HEK293 (cell line): ENCODE data around the gene DPP9.

Experiments
- CTCF ChIA-PET: fragments of 350-600 bp; formaldehyde crosslinking; extraction: SDS; loops from one replicate; lab custom pipeline; 2021; ENCODE audit warnings: antibody characterized with exemption; lab: Yijun Ruan, JAX
- POLR2A ChIA-PET: fragments of 300-600 bp; formaldehyde crosslinking; extraction: SDS; loops from one replicate; lab custom pipeline; 2020; ENCODE audit warnings: antibody characterized with exemption, inconsistent platforms; lab: Yijun Ruan, JAX
- H3K27ac ChIP-seq: fragments of 200-500 bp; sonication (Bioruptor generic); 2 replicates; pipeline ENCODE4 v1.5.1; 2014; ENCODE audit warnings: low read depth, low read length, control low read depth, inconsistent platforms; ENCODE audit errors: extremely low read depth
- H3K36me3 ChIP-seq, 2 experiments: fragments of 200-500 bp in 1 of 2; sonication (Bioruptor generic) in 1 of 2; 1 replicate in 1 of 2; 2 replicates in 1 of 2; pipeline ENCODE4 v1.5.1; 2014 to 2017; ENCODE audit warnings: inconsistent platforms in 2 of 2, low read length in 2 of 2; ENCODE audit not compliant: control insufficient read depth in 2 of 2, insufficient read depth in 1 of 2
- H3K4me1 ChIP-seq: fragments of 200-500 bp; sonication (Bioruptor generic); 2 replicates; pipeline ENCODE4 v1.5.1; 2014; ENCODE audit warnings: mild to moderate bottlenecking, low read length, inconsistent platforms; ENCODE audit not compliant: control insufficient read depth, insufficient read depth
- H3K4me3 ChIP-seq: 2 replicates; pipeline ENCODE4 v1.5.1; 2011; ENCODE audit warnings: low read depth, mild to moderate bottlenecking, control low read depth, low read length, moderate library complexity
- H3K9me3 ChIP-seq: fragments of 200-500 bp; sonication (Bioruptor generic); 2 replicates; pipeline ENCODE4 v1.5.1; 2014; ENCODE audit warnings: low read depth, low read length, inconsistent platforms; ENCODE audit not compliant: control insufficient read depth, insufficient read depth
- KLF9 ChIP-seq: fragments of 450-650 bp; formaldehyde crosslinking; IDR thresholded peaks from 2 replicates; pipeline ENCODE4 v1.5.1; 2016; ENCODE audit warnings: missing biosample characterization, missing genetic modification characterization, low read depth
- PRDM1 ChIP-seq: fragments of 450-650 bp; formaldehyde crosslinking; IDR thresholded peaks from 2 replicates; pipeline ENCODE4; 2016; ENCODE audit warnings: missing biosample characterization, missing genetic modification characterization
- ZFP69B ChIP-seq: fragments of 450-650 bp; formaldehyde crosslinking; IDR thresholded peaks from 2 replicates; pipeline ENCODE4 v1.5.1; 2016; ENCODE audit warnings: missing biosample characterization, missing genetic modification characterization
- ZIC2 ChIP-seq: fragments of 450-650 bp; formaldehyde crosslinking; IDR thresholded peaks from 2 replicates; pipeline ENCODE4 v1.5.1; 2016; ENCODE audit warnings: missing biosample characterization, missing genetic modification characterization
- ZNF175 ChIP-seq: fragments of 450-650 bp; formaldehyde crosslinking; IDR thresholded peaks from 2 replicates; pipeline ENCODE4 v1.5.1; 2016; ENCODE audit warnings: missing biosample characterization, missing genetic modification characterization
- ZNF292 ChIP-seq: fragments of 450-650 bp; formaldehyde crosslinking; IDR thresholded peaks from 2 replicates; pipeline ENCODE4 v1.5.1; 2016; ENCODE audit warnings: low read depth, missing biosample characterization, missing genetic modification characterization, borderline replicate concordance
- ZNF366 ChIP-seq: fragments of 450-650 bp; formaldehyde crosslinking; conservative IDR thresholded peaks from 2 replicates; pipeline ENCODE4 v1.5.1; 2016; ENCODE audit warnings: missing biosample characterization, missing genetic modification characterization
- ZNF596 ChIP-seq: fragments of 450-650 bp; IDR thresholded peaks from 2 replicates; pipeline ENCODE4 v1.5.0; 2018; ENCODE audit warnings: missing biosample characterization, mild to moderate bottlenecking, missing genetic modification characterization, moderate library complexity
- TF ChIP-seq, protein P1 (sequence below): fragments of 450-650 bp; formaldehyde crosslinking; IDR thresholded peaks from 2 replicates; pipeline ENCODE4 v1.5.1; 2016; ENCODE audit warnings: missing biosample characterization, missing genetic modification characterization
- TF ChIP-seq, protein P2 (sequence below): fragments of 450-650 bp; formaldehyde crosslinking; IDR thresholded peaks from 2 replicates; pipeline ENCODE4 v1.5.1; 2016; ENCODE audit warnings: missing biosample characterization, missing genetic modification characterization
- TF ChIP-seq, protein P3 (sequence below): fragments of 450-650 bp; formaldehyde crosslinking; IDR thresholded peaks from 2 replicates; pipeline ENCODE4 v1.5.1; 2016; ENCODE audit warnings: missing biosample characterization, missing genetic modification characterization
- TF ChIP-seq, protein P4 (sequence below): fragments of 450-650 bp; formaldehyde crosslinking; IDR thresholded peaks from 2 replicates; pipeline ENCODE4 v1.5.1; 2016; ENCODE audit warnings: missing biosample characterization, missing genetic modification characterization, borderline replicate concordance

DPP9 gene

DNA sequence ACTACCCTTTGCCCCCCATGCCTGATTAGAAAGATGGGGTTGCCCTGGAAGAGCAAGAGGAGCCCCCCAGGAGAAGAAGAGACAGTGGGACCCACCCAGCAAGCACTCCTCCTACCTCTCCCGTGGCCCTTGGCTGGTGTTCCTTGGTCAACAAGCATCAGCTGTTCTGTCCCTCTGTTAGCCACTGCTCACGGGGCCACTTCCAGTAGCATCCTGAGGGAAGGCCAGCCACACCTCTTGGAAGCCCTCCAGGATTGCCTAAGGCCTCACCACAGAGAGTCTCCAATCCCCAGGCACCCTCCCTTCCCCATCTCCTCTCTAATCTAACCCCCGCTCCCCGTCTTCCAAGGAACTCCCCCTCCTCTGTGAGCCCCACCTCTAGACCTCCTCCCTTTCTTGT is 15.1 kb upstream of the DPP9 start:
- Histone ChIP-seq H3K9me3 (no peaks in the 10 kb centered on the region), H3K27ac (no peak overlapping the region), H3K4me1 (no peaks in the 10 kb centered on the region), H3K36me3 (no peaks in the 10 kb centered on the region), H3K4me3 (no peak overlapping the region)
- TF ChIP-seq KLF9 (tag by site-specific recombination), result no peak
- TF ChIP-seq, protein P1, sequence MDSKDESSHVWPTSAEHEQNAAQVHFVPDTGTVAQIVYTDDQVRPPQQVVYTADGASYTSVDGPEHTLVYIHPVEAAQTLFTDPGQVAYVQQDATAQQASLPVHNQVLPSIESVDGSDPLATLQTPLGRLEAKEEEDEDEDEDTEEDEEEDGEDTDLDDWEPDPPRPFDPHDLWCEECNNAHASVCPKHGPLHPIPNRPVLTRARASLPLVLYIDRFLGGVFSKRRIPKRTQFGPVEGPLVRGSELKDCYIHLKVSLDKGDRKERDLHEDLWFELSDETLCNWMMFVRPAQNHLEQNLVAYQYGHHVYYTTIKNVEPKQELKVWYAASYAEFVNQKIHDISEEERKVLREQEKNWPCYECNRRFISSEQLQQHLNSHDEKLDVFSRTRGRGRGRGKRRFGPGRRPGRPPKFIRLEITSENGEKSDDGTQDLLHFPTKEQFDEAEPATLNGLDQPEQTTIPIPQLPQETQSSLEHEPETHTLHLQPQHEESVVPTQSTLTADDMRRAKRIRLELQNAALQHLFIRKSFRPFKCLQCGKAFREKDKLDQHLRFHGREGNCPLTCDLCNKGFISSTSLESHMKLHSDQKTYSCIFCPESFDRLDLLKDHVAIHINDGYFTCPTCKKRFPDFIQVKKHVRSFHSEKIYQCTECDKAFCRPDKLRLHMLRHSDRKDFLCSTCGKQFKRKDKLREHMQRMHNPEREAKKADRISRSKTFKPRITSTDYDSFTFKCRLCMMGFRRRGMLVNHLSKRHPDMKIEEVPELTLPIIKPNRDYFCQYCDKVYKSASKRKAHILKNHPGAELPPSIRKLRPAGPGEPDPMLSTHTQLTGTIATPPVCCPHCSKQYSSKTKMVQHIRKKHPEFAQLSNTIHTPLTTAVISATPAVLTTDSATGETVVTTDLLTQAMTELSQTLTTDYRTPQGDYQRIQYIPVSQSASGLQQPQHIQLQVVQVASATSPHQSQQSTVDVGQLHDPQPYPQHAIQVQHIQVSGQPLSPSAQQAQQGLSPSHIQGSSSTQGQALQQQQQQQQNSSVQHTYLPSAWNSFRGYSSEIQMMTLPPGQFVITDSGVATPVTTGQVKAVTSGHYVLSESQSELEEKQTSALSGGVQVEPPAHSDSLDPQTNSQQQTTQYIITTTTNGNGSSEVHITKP (tag by site-specific recombination), result 0 out of 2 replicates have a peak, but pooled peaks have one; percentile 22
- TF ChIP-seq, protein P2, sequence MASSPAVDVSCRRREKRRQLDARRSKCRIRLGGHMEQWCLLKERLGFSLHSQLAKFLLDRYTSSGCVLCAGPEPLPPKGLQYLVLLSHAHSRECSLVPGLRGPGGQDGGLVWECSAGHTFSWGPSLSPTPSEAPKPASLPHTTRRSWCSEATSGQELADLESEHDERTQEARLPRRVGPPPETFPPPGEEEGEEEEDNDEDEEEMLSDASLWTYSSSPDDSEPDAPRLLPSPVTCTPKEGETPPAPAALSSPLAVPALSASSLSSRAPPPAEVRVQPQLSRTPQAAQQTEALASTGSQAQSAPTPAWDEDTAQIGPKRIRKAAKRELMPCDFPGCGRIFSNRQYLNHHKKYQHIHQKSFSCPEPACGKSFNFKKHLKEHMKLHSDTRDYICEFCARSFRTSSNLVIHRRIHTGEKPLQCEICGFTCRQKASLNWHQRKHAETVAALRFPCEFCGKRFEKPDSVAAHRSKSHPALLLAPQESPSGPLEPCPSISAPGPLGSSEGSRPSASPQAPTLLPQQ (tag by site-specific recombination), result 0 out of 2 replicates have a peak, but pooled peaks have one; percentile 46
- CTCF ChIA-PET, result interaction anchor here (1.2 to 4.5 kb wide), 2 partner anchors 52 to 66 kb away, joined by 3 to 27 read pairs; partner anchors contain the start of gene FEM1A
- POLR2A ChIA-PET, result interaction anchor here (0.7 kb wide), 1 partner anchor 463 kb away, joined by 3 read pairs; no protein-coding TSS in a partner anchor

DNA sequence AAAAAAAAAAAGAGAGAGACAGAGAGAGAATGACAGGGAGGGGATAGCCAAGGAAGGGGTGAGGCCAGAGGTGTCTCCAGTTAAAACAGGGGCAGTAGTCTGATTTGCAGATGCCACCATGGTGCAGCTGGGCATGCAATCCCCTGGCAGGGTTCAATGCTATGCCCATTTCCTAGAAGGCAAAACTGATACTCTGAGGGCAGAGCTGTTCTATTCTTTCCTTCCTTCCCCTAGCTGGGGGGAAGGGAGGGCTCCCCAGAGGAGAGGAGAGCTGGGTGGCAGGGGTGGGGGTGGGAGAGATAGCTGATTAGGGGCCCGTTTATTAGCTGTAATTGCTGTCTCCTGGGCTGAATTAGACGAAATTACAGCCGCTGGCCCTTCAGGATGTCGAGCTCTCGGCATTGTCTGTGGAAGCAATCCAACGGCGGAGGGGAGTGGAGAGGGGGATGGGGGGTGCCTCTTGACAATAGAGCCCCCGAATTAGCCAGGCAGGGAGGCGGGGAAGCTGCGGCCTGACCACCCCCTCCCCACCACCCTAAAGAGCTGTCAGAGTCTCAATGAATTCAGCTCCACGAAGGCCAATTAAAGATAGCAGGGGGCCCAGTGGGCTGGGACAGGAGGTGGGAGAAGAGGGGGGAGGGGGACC is 14.4 kb upstream of the DPP9 start:
- no peak overlapping the region for H3K4me3 ChIP-seq
- ChIA-PET POLR2A (interaction anchor here (0.6 to 1.4 kb wide), 2 partner anchors 13 to 53 kb away, joined by 4 to 8 read pairs; no protein-coding TSS in a partner anchor), CTCF (interaction anchor here (0.7 to 4.5 kb wide), 5 partner anchors 31 to 177 kb away, joined by 3 to 27 read pairs (median 5); partner anchors contain the start of gene FEM1A)
- H3K4me1 ChIP-seq, result no peaks in the 10 kb centered on the region
- no peaks in the 10 kb centered on the region for H3K9me3 ChIP-seq
- TF ChIP-seq KLF9 (tag by site-specific recombination) (no peak), ZIC2 (tag by site-specific recombination) (peak; percentile 40; the same call in 1 of the 2 replicates)
- H3K36me3 ChIP-seq, result no peaks in the 10 kb centered on the region
- H3K27ac ChIP-seq, result no peak overlapping the region

DNA sequence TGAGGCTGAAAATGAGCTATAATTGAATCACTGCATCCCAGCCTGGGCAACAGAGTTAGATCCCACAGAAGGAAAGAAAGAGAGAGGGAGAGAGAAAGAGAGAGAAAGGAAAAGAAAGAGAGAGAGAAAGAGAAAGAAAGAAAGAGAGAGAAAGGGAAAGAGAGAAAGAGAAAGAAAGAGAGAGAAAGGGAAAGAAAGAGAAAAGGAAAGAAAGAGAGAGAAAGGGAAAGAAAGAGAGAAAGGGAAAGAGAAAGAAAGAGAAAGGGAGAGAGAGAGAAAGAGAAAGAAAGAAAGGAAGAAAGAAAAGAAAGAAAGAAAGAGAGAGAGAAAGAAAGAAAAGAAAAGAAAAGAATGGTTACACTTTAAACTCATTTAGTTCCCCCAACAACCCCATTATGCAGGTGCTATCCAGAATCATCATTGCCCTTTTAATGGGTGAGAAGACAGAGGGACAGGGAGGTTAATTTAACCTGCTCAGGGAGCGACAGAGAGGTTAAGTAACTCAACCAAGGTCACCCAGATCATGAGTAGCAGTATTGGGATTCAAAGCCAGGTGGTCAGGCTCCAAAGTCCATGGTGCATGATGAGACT is 10.2 kb upstream of the DPP9 start:
- ChIA-PET CTCF (interaction anchor here (0.6 to 6.9 kb wide), 5 partner anchors 34 to 237 kb away, joined by 3 to 154 read pairs (median 5); partner anchors contain the start of gene FEM1A), POLR2A (interaction anchor here (0.6 kb wide), 1 partner anchor 32 kb away, joined by 3 read pairs; no protein-coding TSS in a partner anchor)
- Histone ChIP-seq H3K4me1 (no peaks in the 10 kb centered on the region), H3K36me3 (no peaks in the 10 kb centered on the region), H3K4me3 (no peak overlapping the region), H3K27ac (no peak overlapping the region), H3K9me3 (no peaks in the 10 kb centered on the region)
- TF ChIP-seq PRDM1 (tag by site-specific recombination) (peak; percentile 100), ZNF292 (tag by site-specific recombination) (no peak), ZNF366 (tag by site-specific recombination) (peak; percentile 97), ZFP69B (peak; percentile 75), ZNF596 (tag by site-specific recombination) (peak; percentile 78), ZNF175 (tag by site-specific recombination) (no peak)
- TF ChIP-seq, protein P3, sequence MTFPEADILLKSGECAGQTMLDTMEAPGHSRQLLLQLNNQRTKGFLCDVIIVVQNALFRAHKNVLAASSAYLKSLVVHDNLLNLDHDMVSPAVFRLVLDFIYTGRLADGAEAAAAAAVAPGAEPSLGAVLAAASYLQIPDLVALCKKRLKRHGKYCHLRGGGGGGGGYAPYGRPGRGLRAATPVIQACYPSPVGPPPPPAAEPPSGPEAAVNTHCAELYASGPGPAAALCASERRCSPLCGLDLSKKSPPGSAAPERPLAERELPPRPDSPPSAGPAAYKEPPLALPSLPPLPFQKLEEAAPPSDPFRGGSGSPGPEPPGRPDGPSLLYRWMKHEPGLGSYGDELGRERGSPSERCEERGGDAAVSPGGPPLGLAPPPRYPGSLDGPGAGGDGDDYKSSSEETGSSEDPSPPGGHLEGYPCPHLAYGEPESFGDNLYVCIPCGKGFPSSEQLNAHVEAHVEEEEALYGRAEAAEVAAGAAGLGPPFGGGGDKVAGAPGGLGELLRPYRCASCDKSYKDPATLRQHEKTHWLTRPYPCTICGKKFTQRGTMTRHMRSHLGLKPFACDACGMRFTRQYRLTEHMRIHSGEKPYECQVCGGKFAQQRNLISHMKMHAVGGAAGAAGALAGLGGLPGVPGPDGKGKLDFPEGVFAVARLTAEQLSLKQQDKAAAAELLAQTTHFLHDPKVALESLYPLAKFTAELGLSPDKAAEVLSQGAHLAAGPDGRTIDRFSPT (tag by site-specific recombination), result no peak
- TF ChIP-seq, protein P4, sequence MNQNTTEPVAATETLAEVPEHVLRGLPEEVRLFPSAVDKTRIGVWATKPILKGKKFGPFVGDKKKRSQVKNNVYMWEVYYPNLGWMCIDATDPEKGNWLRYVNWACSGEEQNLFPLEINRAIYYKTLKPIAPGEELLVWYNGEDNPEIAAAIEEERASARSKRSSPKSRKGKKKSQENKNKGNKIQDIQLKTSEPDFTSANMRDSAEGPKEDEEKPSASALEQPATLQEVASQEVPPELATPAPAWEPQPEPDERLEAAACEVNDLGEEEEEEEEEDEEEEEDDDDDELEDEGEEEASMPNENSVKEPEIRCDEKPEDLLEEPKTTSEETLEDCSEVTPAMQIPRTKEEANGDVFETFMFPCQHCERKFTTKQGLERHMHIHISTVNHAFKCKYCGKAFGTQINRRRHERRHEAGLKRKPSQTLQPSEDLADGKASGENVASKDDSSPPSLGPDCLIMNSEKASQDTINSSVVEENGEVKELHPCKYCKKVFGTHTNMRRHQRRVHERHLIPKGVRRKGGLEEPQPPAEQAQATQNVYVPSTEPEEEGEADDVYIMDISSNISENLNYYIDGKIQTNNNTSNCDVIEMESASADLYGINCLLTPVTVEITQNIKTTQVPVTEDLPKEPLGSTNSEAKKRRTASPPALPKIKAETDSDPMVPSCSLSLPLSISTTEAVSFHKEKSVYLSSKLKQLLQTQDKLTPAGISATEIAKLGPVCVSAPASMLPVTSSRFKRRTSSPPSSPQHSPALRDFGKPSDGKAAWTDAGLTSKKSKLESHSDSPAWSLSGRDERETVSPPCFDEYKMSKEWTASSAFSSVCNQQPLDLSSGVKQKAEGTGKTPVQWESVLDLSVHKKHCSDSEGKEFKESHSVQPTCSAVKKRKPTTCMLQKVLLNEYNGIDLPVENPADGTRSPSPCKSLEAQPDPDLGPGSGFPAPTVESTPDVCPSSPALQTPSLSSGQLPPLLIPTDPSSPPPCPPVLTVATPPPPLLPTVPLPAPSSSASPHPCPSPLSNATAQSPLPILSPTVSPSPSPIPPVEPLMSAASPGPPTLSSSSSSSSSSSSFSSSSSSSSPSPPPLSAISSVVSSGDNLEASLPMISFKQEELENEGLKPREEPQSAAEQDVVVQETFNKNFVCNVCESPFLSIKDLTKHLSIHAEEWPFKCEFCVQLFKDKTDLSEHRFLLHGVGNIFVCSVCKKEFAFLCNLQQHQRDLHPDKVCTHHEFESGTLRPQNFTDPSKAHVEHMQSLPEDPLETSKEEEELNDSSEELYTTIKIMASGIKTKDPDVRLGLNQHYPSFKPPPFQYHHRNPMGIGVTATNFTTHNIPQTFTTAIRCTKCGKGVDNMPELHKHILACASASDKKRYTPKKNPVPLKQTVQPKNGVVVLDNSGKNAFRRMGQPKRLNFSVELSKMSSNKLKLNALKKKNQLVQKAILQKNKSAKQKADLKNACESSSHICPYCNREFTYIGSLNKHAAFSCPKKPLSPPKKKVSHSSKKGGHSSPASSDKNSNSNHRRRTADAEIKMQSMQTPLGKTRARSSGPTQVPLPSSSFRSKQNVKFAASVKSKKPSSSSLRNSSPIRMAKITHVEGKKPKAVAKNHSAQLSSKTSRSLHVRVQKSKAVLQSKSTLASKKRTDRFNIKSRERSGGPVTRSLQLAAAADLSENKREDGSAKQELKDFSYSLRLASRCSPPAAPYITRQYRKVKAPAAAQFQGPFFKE (tag by site-specific recombination), result no peak
